ENCODE results near the gene ZBTB22.
"Not testable (repeated sequence)": the region's sequence is repeated elsewhere in the genome, so short reads cannot be mapped to it uniquely, and the experiment has no call there.

ZBTB22 gene

GRCh38 chr6:33356295-33356694 is 38.8 kb upstream of the ZBTB22 start:
- no peaks in the 10 kb centered on the region for H3K36me3 ChIP-seq
- H3K9me3 ChIP-seq, result no peaks in the 10 kb centered on the region
- H3K4me3 ChIP-seq (ENCODE audit: low read depth, low read length), result no peak overlapping the region
- DNase-seq, result no peak
- H3K27me3 ChIP-seq, result no peaks in the 10 kb centered on the region
- TF ChIP-seq CTCF (IDR thresholded peaks at IDR 0.05; ENCODE audit: low read depth, low read length), result no peak
- H3K4me1 ChIP-seq, result no peaks in the 10 kb centered on the region

DNA sequence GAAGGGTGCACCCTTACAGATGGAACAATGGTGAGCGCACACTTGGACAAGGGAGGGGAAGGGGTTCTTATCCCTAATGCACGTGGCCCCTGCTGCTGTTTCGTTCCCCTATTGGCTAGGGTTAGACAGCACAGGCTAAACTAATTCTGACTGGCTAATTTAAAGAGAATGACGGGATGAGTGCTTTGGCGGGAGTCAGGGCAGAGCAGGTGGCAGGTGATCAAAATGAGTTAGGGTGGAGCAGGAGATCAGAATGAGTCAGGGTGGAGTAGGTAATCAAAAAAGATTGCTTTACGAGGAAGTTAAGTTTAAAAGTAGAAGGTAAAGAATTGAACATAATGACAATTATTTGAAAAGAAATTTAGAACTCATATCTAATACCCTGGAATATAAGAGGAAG is 38.3 kb upstream of the ZBTB22 start:
- H3K36me3 ChIP-seq; DNase-seq; H3K4me3 ChIP-seq (ENCODE audit: low read depth, low read length); H3K4me1 ChIP-seq; H3K27me3 ChIP-seq; H3K9me3 ChIP-seq: not testable (repeated sequence)

GRCh38 chr6:33347816-33348215 is 30.3 kb upstream of the ZBTB22 start:
- Histone ChIP-seq H3K27me3 (no peaks in the 10 kb centered on the region), H3K4me3 (ENCODE audit: low read depth, low read length) (no peak overlapping the region), H3K9me3 (no peaks in the 10 kb centered on the region), H3K36me3 (no peaks in the 10 kb centered on the region), H3K4me1 (no peaks in the 10 kb centered on the region)
- no peak for DNase-seq
- TF ChIP-seq CTCF (IDR thresholded peaks at IDR 0.05; ENCODE audit: low read depth, low read length), result no peak

DNA sequence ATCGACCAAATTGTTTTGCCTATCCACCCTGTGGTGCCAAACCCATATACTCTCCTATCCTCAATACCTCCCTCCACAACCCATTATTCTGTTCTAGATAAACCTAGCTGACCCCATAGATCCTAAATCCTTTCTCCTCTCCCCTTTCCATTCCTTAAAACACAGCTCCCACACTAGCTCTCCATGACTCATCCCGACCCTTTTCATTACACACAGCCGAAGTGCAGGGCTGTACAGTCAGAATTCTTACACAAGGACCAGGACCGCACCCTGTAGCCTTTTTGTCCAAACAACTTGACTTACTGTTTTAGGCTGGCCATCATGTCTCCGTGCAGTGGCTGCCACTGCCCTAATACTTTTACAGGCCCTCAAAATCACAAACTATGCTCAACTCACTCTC is 29.4 kb upstream of the ZBTB22 start:
- H3K27me3 ChIP-seq; H3K9me3 ChIP-seq; H3K4me1 ChIP-seq; H3K36me3 ChIP-seq; H3K4me3 ChIP-seq (ENCODE audit: low read depth, low read length); DNase-seq: not testable (repeated sequence)

GRCh38 chr6:33344701-33345697 is 27.5 kb upstream of the ZBTB22 start:
- DNase-seq, result peak; percentile 38
- no peak overlapping the region for H3K4me3 ChIP-seq (ENCODE audit: low read depth, low read length)

DNA sequence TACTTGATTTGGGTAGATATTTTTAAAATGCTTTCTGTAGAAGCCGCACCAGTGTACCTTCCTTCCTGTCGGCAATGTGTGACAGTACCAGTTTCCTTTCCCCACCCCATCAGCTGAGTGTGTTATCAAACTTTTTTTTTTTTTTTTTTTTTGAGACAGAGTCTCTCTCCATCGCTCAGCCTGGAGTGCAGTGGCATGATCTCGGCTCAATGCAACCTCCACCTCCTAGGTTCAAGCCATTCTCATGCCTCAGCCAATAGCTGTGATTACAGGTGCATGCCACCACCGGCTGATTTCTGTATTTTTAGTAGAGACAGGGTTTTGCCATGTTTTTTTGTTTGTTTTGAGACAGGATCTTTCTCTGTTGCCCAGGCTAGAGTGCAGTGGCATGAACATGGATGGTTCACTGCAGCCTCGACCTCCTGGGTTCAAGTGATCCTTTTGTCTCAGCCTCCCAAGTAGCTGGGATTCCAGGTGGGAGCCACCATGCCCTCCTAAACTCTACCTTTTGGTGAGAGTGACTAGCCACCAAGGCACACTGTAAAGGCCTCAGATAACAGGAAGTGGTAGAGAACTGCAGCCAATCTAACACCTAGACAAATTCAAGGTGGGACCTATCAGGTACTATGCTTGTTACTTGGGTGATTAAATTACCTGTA is 26.5 kb upstream of the ZBTB22 start:
- no peaks in the 10 kb centered on the region for H3K9me3 ChIP-seq
- no peak for TF ChIP-seq CTCF (IDR thresholded peaks at IDR 0.05; ENCODE audit: low read depth, low read length)
- no peak for DNase-seq
- no peak overlapping the region for H3K4me3 ChIP-seq (ENCODE audit: low read depth, low read length)
- H3K4me1 ChIP-seq, result no peaks in the 10 kb centered on the region
- H3K27me3 ChIP-seq, result no peaks in the 10 kb centered on the region
- H3K36me3 ChIP-seq, result no peaks in the 10 kb centered on the region

More at GRCh38 chr6:33344701-33345697, 27.5 kb upstream of the ZBTB22 start:
- H3K9me3 ChIP-seq, result no peaks in the 10 kb centered on the region
- TF ChIP-seq CTCF (IDR thresholded peaks at IDR 0.05; ENCODE audit: low read depth, low read length), result peak; percentile 58
- H3K27me3 ChIP-seq, result no peaks in the 10 kb centered on the region
- no peaks in the 10 kb centered on the region for H3K4me1 ChIP-seq
- no peaks in the 10 kb centered on the region for H3K36me3 ChIP-seq

- H3K36me3 ChIP-seq, DNase-seq, H3K4me1 ChIP-seq: not testable (repeated sequence)
Observed at GRCh38 chr6:33343606-33343952, 26.0 kb upstream of the ZBTB22 start.

More at GRCh38 chr6:33343606-33343952, 26.0 kb upstream of the ZBTB22 start:
- H3K4me3 ChIP-seq (ENCODE audit: low read depth, low read length); H3K9me3 ChIP-seq; H3K27me3 ChIP-seq: not testable (repeated sequence)
